Erythroblast (primary cell): ENCODE measurements around the gene CFDP1.

Source experiments
- GATA1 ChIP-seq: IDR thresholded peaks from 2 replicates; pipeline ENCODE4 v1.6.1; 2011; ENCODE audit warnings: low read depth, mild to moderate bottlenecking, control low read depth, low read length, moderate library complexity
- POLR2A ChIP-seq: IDR thresholded peaks from 2 replicates; pipeline ENCODE4 v1.6.1; 2011; ENCODE audit warnings: mild to moderate bottlenecking, low read length

DNA sequence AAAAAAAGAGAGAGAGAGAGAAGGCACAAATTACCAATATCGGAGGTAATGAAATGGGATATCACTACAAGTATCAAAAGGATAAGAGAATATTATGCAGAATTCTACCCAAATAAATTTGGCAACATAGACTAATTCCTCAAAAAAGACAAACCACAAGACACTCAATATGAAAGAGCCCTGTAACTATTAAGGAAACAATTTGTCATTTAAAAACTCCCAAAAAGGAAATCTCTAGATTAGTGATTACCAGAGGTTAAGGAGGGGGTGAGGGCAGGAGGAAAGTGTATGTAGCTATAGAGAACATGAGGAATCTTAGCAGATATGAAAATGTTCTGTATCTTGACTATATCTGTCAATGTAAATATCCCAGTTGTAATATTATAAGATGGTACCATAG is 54.0 kb downstream of the CFDP1 start:
- no peak for TF ChIP-seq POLR2A
- TF ChIP-seq GATA1, result no peak
